Activated CD4-positive, CD25-positive, alpha-beta regulatory T cell treated with anti-CD3 and anti-CD28 coated beads, Interleukin-2, amount 50 U/mL, for 24 hours (primary cell): ENCODE measurements around the gene MEGF8.
"Not testable (repeated sequence)": the region's sequence is repeated elsewhere in the genome, so short reads cannot be mapped to it uniquely, and the experiment has no call there.

Source experiments
- ATAC-seq, 2 donors: fragments of 150-1000 bp; cut with Tn5 transposase; one replicate each; pipeline ENCODE4 v1.10.0; 2021; ENCODE audit warnings: mild to moderate bottlenecking in 1 of 2, moderate library complexity in 1 of 2

MEGF8 gene

GRCh38 chr19:42333975-42334696, 8.7 kb downstream of the MEGF8 start:
- no peak for ATAC-seq

GRCh38 chr19:42334697-42335373, 9.4 kb downstream of the MEGF8 start:
- ATAC-seq: no peak

GRCh38 chr19:42335374-42335936, 10.0 kb downstream of the MEGF8 start:
- no peak for ATAC-seq

GRCh38 chr19:42335971-42336370, 10.5 kb downstream of the MEGF8 start:
- ATAC-seq: no peak

GRCh38 chr19:42339126-42339860, 13.9 kb downstream of the MEGF8 start:
- not testable (repeated sequence) for ATAC-seq

GRCh38 chr19:42339922-42340321, 14.5 kb downstream of the MEGF8 start:
- not testable (repeated sequence) for ATAC-seq

- ATAC-seq: no peak
Observed at GRCh38 chr19:42343344-42344110, 18.1 kb downstream of the MEGF8 start.

- ATAC-seq: no peak
Observed at GRCh38 chr19:42344336-42344893, 19.0 kb downstream of the MEGF8 start.

- ATAC-seq: no peak
Observed at GRCh38 chr19:42345191-42345812, 19.9 kb downstream of the MEGF8 start.

GRCh38 chr19:42348211-42348610, 22.8 kb downstream of the MEGF8 start:
- no peak for ATAC-seq

- ATAC-seq: no peak
Observed at GRCh38 chr19:42349378-42350107, 24.1 kb downstream of the MEGF8 start.

GRCh38 chr19:42350417-42350816, 25.0 kb downstream of the MEGF8 start:
- ATAC-seq: no peak

- no peak for ATAC-seq
Observed at GRCh38 chr19:42351079-42351735, 25.8 kb downstream of the MEGF8 start.

- ATAC-seq: peak; percentile 41 to 59
Observed at GRCh38 chr19:42352301-42353259, 27.1 kb downstream of the MEGF8 start.

GRCh38 chr19:42353341-42354015, 28.0 kb downstream of the MEGF8 start:
- ATAC-seq: no peak

- no peak for ATAC-seq
Observed at GRCh38 chr19:42355896-42356295, 30.5 kb downstream of the MEGF8 start.

- ATAC-seq: no peak
Observed at GRCh38 chr19:42356686-42357085, 31.3 kb downstream of the MEGF8 start.

- no peak for ATAC-seq
Observed at GRCh38 chr19:42357290-42357689, 31.9 kb downstream of the MEGF8 start.
